ENCODE results near the gene OR8D4.

DNA sequence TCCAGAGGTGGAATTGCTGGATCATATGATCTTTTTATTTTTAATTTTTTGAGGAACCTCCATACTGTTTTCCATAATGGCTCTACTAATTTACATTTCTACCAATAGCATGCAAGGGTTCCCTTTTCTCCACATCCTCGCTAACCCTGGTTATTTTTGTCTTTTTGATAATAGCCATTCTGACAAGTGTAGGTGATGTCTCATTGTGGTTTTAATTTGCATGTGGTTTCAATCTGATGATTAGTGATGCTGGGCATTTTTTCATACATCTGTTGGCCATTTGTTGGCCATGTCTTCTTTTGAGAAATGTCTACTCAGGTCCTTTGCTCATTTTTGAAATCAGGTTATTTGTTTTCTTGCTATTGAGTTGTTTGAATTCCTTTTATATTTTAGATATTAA, 22.1 kb downstream of the OR8D4 start:
- TF ChIP-seq, protein P1, sequence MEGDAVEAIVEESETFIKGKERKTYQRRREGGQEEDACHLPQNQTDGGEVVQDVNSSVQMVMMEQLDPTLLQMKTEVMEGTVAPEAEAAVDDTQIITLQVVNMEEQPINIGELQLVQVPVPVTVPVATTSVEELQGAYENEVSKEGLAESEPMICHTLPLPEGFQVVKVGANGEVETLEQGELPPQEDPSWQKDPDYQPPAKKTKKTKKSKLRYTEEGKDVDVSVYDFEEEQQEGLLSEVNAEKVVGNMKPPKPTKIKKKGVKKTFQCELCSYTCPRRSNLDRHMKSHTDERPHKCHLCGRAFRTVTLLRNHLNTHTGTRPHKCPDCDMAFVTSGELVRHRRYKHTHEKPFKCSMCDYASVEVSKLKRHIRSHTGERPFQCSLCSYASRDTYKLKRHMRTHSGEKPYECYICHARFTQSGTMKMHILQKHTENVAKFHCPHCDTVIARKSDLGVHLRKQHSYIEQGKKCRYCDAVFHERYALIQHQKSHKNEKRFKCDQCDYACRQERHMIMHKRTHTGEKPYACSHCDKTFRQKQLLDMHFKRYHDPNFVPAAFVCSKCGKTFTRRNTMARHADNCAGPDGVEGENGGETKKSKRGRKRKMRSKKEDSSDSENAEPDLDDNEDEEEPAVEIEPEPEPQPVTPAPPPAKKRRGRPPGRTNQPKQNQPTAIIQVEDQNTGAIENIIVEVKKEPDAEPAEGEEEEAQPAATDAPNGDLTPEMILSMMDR (IDR thresholded peaks at IDR 0.05): no peak
- TF ChIP-seq POLR2A (IDR thresholded peaks at IDR 0.05): no peak

Measured in suprapubic skin (tissue), 3 donors.